ENCODE results near the gene EP400.

EP400 gene

GRCh38 chr12:131933387-131933786, 16.4 kb upstream of the EP400 start:
- no peak overlapping the region for H3K4me3 ChIP-seq (ENCODE audit: low read depth, low read length)
- no peak for TF ChIP-seq CTCF (IDR thresholded peaks at IDR 0.05; ENCODE audit: low read depth, low read length)

- TF ChIP-seq CTCF (IDR thresholded peaks at IDR 0.05; ENCODE audit: low read depth, low read length): no peak
Measured at GRCh38 chr12:131934535-131934934, 15.2 kb upstream of the EP400 start.

GRCh38 chr12:131938082-131938481, 11.7 kb upstream of the EP400 start:
- H3K4me3 ChIP-seq (ENCODE audit: low read depth, low read length): no peak overlapping the region
- TF ChIP-seq CTCF (IDR thresholded peaks at IDR 0.05; ENCODE audit: low read depth, low read length): no peak

More at GRCh38 chr12:131934535-131934934, 15.2 kb upstream of the EP400 start:
- no peak overlapping the region for H3K4me3 ChIP-seq (ENCODE audit: low read depth, low read length)

GRCh38 chr12:131939007-131939406, 10.7 kb upstream of the EP400 start:
- H3K4me3 ChIP-seq (ENCODE audit: low read depth, low read length): no peak overlapping the region
- no peak for TF ChIP-seq CTCF (IDR thresholded peaks at IDR 0.05; ENCODE audit: low read depth, low read length)

GRCh38 chr12:131940141-131940547, 9.6 kb upstream of the EP400 start:
- no peak overlapping the region for H3K4me3 ChIP-seq (ENCODE audit: low read depth, low read length)
- TF ChIP-seq CTCF (IDR thresholded peaks at IDR 0.05; ENCODE audit: low read depth, low read length): no peak

- no peak for TF ChIP-seq CTCF (IDR thresholded peaks at IDR 0.05; ENCODE audit: low read depth, low read length)
- H3K4me3 ChIP-seq (ENCODE audit: low read depth, low read length): no peak overlapping the region
Measured at GRCh38 chr12:131941116-131941986, 8.4 kb upstream of the EP400 start.

- TF ChIP-seq CTCF (IDR thresholded peaks at IDR 0.05; ENCODE audit: low read depth, low read length): no peak
- no peak overlapping the region for H3K4me3 ChIP-seq (ENCODE audit: low read depth, low read length)
Measured at GRCh38 chr12:131941987-131942341, 7.8 kb upstream of the EP400 start.

Data from WI38 (cell line).